GM18505 (cell line): Measurements from ENCODE around the gene ATP6V1F.

Experiments
- ATAC-seq: cut with Tn5 transposase; IDR thresholded peaks from one replicate; pipeline ENCODE4 v1.9.1; 2021; ENCODE audit not compliant: unreplicated experiment
- POLR2A ChIP-seq: IDR thresholded peaks from 4 replicates; pipeline ENCODE4 v1.6.1; 2011; ENCODE audit warnings: borderline replicate concordance; ENCODE audit not compliant: insufficient read depth, insufficient read length; ENCODE audit errors: extremely low read depth

The ATP6V1F gene

DNA sequence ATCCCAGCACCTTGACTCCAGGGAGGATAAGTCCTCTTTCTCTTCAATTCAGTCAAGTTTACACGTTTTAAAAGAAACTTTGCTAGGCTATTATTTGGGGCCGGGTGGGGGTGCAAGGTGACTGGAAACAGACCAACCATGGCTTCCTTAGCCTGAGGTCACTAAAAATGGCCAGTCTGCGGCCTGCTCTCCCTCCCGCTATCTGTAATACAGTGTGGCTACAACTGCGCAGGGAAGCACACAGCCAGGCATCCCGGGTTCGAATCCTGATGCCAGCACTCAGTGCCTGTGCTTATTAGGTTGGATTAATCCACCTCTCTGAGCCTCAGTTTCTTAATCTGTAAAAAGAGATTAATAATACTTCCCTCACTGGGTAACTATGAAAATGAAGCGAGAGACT is 19.5 kb downstream of the ATP6V1F start:
- ATAC-seq, result no peak
- TF ChIP-seq POLR2A, result no peak

- peak; percentile 55 for ATAC-seq
- peak; percentile 74 for TF ChIP-seq POLR2A
These were observed 21.2 kb downstream of the ATP6V1F start for GRCh38 chr7:128883622-128884448.

GRCh38 chr7:128884561-128885369 is 22.1 kb downstream of the ATP6V1F start:
- ATAC-seq, result no peak
- TF ChIP-seq POLR2A, result no peak

GRCh38 chr7:128885370-128886187 is 22.9 kb downstream of the ATP6V1F start:
- no peak for ATAC-seq
- no peak for TF ChIP-seq POLR2A

DNA sequence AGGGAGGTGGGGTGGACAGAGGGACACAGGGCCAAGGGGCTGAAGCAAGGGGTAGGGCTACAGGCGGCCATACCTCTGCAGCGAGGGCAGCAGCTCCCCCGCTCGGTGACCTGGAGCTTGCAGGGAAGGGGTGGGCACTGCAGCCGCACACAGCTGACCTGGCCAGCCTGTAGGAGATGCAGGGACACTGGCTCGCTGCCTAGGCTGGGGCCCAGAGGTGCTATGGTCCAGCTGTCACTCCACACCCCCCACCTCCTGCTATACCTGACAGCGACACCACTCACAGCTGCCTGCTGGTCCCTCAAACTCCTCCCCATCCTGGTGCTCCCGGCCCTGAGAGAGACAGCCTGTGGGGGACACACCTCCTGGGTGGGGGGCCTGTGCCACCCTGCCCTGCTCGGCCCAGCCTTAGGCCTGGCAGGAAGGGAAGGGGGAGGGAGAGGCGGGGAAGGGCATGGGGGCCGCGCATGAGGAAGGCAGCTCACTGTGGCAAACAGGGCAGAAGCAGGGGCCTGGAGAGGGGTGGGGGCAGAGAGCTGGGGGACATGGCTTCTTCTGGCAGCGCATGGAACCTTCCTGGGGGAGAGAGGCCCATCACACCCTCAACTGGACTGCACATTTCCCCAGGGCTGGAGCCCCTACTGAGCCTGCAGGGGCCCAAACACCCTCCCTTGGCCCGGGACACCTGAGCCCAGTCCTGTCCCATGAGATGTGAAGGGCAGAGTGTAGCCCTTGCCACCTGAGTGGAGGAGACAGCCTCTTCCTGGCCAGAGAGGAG is 23.9 kb downstream of the ATP6V1F start:
- TF ChIP-seq POLR2A, result no peak
- no peak for ATAC-seq

- no peak for ATAC-seq
- TF ChIP-seq POLR2A, result no peak
These were observed 24.7 kb downstream of the ATP6V1F start for GRCh38 chr7:128887169-128888038.

DNA sequence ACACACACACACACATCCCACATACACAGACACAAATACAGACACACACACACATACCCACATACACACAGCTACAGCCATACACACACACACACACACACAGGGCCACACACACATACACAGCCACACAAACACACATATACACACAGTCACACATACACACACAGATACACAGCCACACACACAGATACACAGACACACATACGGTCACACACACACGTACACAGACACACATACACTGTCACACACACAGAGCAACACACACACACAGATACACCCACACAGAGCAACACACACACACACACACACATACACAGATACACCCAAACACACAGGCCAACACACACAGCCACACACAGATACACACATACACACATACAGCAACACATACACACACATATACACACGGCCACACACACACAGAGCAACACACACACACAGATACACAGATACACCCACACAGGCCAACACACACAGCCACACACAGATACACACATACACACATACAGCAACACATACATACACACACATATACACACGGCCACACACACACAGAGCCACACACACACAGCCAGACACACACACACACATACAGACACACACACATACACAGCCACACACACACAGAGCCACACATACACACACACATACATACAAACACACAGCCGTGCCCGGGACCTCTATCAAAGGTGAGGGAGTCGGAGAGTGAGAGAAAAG is 25.5 kb downstream of the ATP6V1F start:
- TF ChIP-seq POLR2A, result no peak
- no peak for ATAC-seq

DNA sequence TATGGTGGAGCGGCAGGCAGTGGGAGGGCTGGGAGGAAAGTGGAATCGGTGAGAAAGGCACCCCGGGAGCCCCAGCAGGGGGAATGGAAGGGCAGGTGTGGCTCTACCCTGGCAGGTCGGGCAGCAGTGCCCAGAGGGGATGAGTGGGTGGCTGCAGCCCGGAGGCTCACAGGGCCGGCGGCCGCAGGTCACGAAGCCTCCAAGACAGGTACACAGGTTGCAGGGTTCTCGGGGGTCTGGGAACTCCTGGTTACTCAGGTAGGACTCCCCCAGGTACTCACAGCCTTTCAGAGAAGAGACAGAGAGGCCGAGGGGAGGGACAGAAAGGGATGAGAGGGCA is 26.1 kb downstream of the ATP6V1F start:
- ATAC-seq, result no peak
- TF ChIP-seq POLR2A, result no peak

DNA sequence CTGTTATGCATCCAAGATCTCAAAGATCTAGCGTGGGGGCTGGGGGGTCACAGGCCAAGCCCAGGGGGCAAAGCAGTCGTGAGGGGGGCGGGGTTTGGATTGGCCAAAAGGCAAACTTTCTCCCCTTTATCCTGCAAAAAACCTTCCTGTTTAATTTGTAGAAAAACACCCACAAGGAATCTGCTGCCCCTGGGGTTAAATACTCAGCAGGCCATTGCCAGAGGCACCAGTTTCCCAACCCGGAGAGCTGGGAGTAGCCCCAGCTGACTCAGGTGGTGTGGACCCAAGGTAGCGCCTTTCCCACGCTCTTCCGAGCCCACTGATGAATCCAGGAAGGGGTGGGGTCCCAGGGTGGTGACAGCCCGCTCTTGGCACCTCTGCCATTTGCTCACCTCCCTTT is 26.5 kb downstream of the ATP6V1F start:
- no peak for TF ChIP-seq POLR2A
- ATAC-seq, result no peak

DNA sequence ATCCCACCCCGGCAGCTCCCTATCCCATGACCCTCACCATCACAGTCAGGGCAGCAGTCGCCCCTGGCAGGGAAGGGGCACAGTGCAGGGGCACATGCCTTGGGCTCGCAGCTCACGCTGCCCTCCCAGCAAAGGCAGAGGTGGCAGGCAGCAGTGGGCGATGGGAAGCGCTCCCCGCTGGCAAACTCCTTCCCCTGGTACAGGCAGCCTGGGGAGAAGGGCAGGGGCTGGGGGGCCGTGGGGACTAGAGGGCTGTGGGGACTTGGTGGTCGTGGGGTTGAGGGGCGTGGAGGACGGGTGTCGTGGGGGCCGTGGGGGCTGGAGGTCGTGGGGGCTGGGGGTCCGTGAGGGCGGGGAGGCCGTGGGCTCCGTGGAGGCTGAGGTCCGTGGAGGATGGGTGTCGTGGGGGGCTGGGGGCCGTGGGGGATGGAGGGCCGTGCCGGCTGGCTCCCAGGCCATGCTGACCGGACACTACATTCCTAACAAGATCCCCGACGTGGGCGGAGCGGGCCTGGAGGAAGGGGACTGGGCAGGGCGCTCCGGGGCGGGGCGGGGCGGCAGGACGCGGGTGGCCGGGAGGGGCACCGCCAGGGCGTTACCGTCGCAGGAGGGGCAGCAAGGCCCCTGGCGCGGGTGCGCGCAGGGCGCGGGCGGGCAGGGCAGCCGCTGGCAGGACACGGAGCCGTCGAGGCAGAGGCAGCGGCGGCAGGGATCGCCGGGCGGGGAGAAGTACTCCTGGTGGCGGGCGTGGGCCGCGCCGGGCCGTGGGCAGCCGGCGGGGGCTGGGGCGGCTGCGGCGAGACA is 27.9 kb downstream of the ATP6V1F start:
- TF ChIP-seq POLR2A, result no peak
- no peak for ATAC-seq
